GM12878 (cell line): ENCODE measurements around the gene EPS8L1.
"Not testable (repeated sequence)": the region's sequence is repeated elsewhere in the genome, so short reads cannot be mapped to it uniquely, and the experiment has no call there.

ENCODE experiments used
- ATF2 ChIP-seq: IDR thresholded peaks from 2 replicates; pipeline ENCODE4 v1.6.1; 2012; ENCODE audit warnings: low read length, inconsistent platforms
- ATF3 ChIP-seq: IDR thresholded peaks from 2 replicates; pipeline ENCODE4 v1.6.1; 2011; ENCODE audit warnings: low read depth, mild to moderate bottlenecking, low read length, moderate library complexity, borderline replicate concordance; ENCODE audit errors: extremely low read depth
- CBX5 ChIP-seq: sonication (generic); IDR thresholded peaks from 2 replicates; pipeline ENCODE4 v1.6.1; 2016; ENCODE audit warnings: low read depth, moderate library complexity, mild to moderate bottlenecking, inconsistent platforms
- CTCF ChIP-seq, 3 experiments: IDR thresholded peaks in 2 of 3; conservative IDR thresholded peaks in 1 of 3; 2 replicates each; pipeline ENCODE4 v1.5.1; 2011; ENCODE audit warnings: low read depth in 3 of 3, low read length in 3 of 3, mild to moderate bottlenecking in 3 of 3, control low read depth in 2 of 3, moderate library complexity in 2 of 3, inconsistent platforms in 1 of 3, mixed read lengths in 1 of 3; ENCODE audit not compliant: control insufficient read depth in 2 of 3, insufficient read depth in 1 of 3; ENCODE audit errors: extremely low read depth in 1 of 3
- DPF2 ChIP-seq: fragments of 450-650 bp; IDR thresholded peaks from 2 replicates; pipeline ENCODE4 v1.6.1; 2017; ENCODE audit warnings: mild to moderate bottlenecking
- EZH2 ChIP-seq: IDR thresholded peaks from 2 replicates; pipeline ENCODE4 v1.6.1; 2012; ENCODE audit warnings: low read depth, mild to moderate bottlenecking, control low read depth, inconsistent platforms, low read length, borderline replicate concordance; ENCODE audit not compliant: control insufficient read depth
- PML ChIP-seq: IDR thresholded peaks from 2 replicates; pipeline ENCODE4 v1.6.1; 2012; ENCODE audit warnings: low read length, inconsistent platforms
- POLR2A ChIP-seq: IDR thresholded peaks from 2 replicates; pipeline ENCODE4 v1.6.1; 2011; ENCODE audit warnings: low read depth, mild to moderate bottlenecking, low read length
- REST ChIP-seq: IDR thresholded peaks from 2 replicates; pipeline ENCODE4 v1.6.1; 2012; ENCODE audit warnings: mild to moderate bottlenecking, low read depth, low read length
- SKIL ChIP-seq: fragments of 450-650 bp; IDR thresholded peaks from 2 replicates; pipeline ENCODE4 v1.6.1; 2017; ENCODE audit warnings: mild to moderate bottlenecking, low read depth, inconsistent platforms; ENCODE audit not compliant: poor library complexity, severe bottlenecking
- ZNF274 ChIP-seq: IDR thresholded peaks from one replicate; pipeline ENCODE4 v1.8.0; 2011; ENCODE audit not compliant: insufficient read length, insufficient read depth

GRCh38 chr19:55060287-55060686, 15.4 kb upstream of the EPS8L1 start:
- TF ChIP-seq ZNF274; POLR2A; CTCF (IDR thresholded peaks at IDR 0.05 in 2 of 3, conservative IDR thresholded peaks at IDR 0.05 in 1 of 3; ENCODE audit: control insufficient read depth in 2 of 3, extremely low read depth in 1 of 3, insufficient read depth in 1 of 3, low read depth in 3 of 3, low read length in 3 of 3); EZH2; PML; REST; DPF2; ATF2; ATF3; CBX5; SKIL: not testable (repeated sequence)
